Neural cell (in vitro differentiated cells): ENCODE results near the gene TMC1. TPM values are rescaled to one million over a fixed set of nuclear protein-coding genes. Genes with fewer than 3 reads are reported as not detected.

ENCODE experiments used
- H2AFZ ChIP-seq: fragments of 200-600, 300-800 bp; sonication (generic), shearing (Covaris generic); 2 replicates; pipeline ENCODE4 v1.6.0; 2014; ENCODE audit warnings: low read depth, mild to moderate bottlenecking, antibody characterized with exemption, low read length, moderate library complexity
- H3F3A ChIP-seq: fragments of 200-600 bp; shearing (Covaris generic); 2 replicates; pipeline ENCODE4 v1.6.1; 2016; ENCODE audit warnings: mild to moderate bottlenecking, moderate library complexity, mixed read lengths, antibody characterized with exemption, low read length; ENCODE audit not compliant: insufficient read depth, poor library complexity, severe bottlenecking
- H3K27ac ChIP-seq: fragments of 200-600, 300-800 bp; sonication (generic), shearing (Covaris generic); 2 replicates; pipeline ENCODE4 v1.5.1; 2014; ENCODE audit warnings: mild to moderate bottlenecking, low read length, moderate library complexity
- H3K27me3 ChIP-seq: fragments of 300-800, 200-600 bp; sonication (generic), shearing (Covaris generic); 2 replicates; pipeline ENCODE4 v1.6.0; 2014; ENCODE audit warnings: mild to moderate bottlenecking, low read depth, low read length, moderate library complexity; ENCODE audit not compliant: insufficient read depth
- H3K36me3 ChIP-seq: fragments of 300-800, 200-600 bp; sonication (generic), shearing (Covaris generic); 2 replicates; pipeline ENCODE4 v1.5.1; 2014; ENCODE audit warnings: mild to moderate bottlenecking, antibody characterized with exemption, low read length, moderate library complexity; ENCODE audit not compliant: insufficient read depth
- H3K4me2 ChIP-seq: fragments of 300-800, 200-600 bp; sonication (generic), shearing (Covaris generic); 2 replicates; pipeline ENCODE4 v1.6.0; 2014; ENCODE audit warnings: mild to moderate bottlenecking, low read length
- H3K4me3 ChIP-seq: fragments of 300-800, 200-600 bp; sonication (generic), shearing (Covaris generic); 2 replicates; pipeline ENCODE4 v1.5.1; 2014; ENCODE audit warnings: mild to moderate bottlenecking, low read length, moderate library complexity
- H3K79me2 ChIP-seq: fragments of 200-600 bp; shearing (Covaris generic); replicated peaks from 2 replicates; pipeline ENCODE4 v1.6.0; 2014; ENCODE audit warnings: mild to moderate bottlenecking, low read length, moderate library complexity; ENCODE audit not compliant: insufficient read depth
- H3K9ac ChIP-seq: fragments of 300-800, 200-600 bp; sonication (generic), shearing (Covaris generic); 2 replicates; pipeline ENCODE4 v1.6.1; 2016; ENCODE audit warnings: mild to moderate bottlenecking, low read length, mixed read lengths
- H3K9me2 ChIP-seq: fragments of 200-600 bp; shearing (Covaris generic); 2 replicates; pipeline ENCODE4 v1.6.1; 2016; ENCODE audit warnings: mild to moderate bottlenecking, low read length, mixed read lengths; ENCODE audit not compliant: insufficient read depth
- H3K9me3 ChIP-seq: fragments of 200-600, 300-800 bp; sonication (generic), shearing (Covaris generic); 2 replicates; pipeline ENCODE4 v1.6.1; 2016; ENCODE audit warnings: mild to moderate bottlenecking, mixed run types, low read length, moderate library complexity, mixed read lengths
- H4K20me1 ChIP-seq: fragments of 200-600 bp; shearing (Covaris generic); 2 replicates; pipeline ENCODE4 v1.6.1; 2016; ENCODE audit warnings: mild to moderate bottlenecking, mixed run types; ENCODE audit not compliant: insufficient read depth
- CTCF ChIP-seq: fragments of 450-650 bp; IDR thresholded peaks from 2 replicates; pipeline ENCODE4 v1.5.1; 2014; ENCODE audit warnings: antibody characterized with exemption, mild to moderate bottlenecking, moderate library complexity; ENCODE audit not compliant: poor library complexity, severe bottlenecking
- EP300 ChIP-seq: fragments of 450-650 bp; conservative IDR thresholded peaks from 2 replicates; pipeline ENCODE4 v1.6.1; 2014; ENCODE audit warnings: antibody characterized with exemption, mild to moderate bottlenecking, moderate library complexity; ENCODE audit not compliant: poor library complexity, severe bottlenecking
- EZH2 ChIP-seq: fragments of 200-600, 300-800 bp; shearing (Covaris generic), sonication (generic); IDR thresholded peaks from 2 replicates; pipeline ENCODE4 v1.6.1; 2014; ENCODE audit warnings: antibody characterized with exemption, low read length, borderline replicate concordance, mild to moderate bottlenecking; ENCODE audit not compliant: insufficient read depth, poor library complexity, severe bottlenecking
- MXI1 ChIP-seq: fragments of 450-650 bp; conservative IDR thresholded peaks from 2 replicates; pipeline ENCODE4 v1.6.1; 2014; ENCODE audit warnings: antibody characterized with exemption, mild to moderate bottlenecking; ENCODE audit not compliant: poor library complexity, severe bottlenecking
- POLR2AphosphoS5 ChIP-seq: IDR thresholded peaks from 2 replicates; pipeline ENCODE4 v1.6.1; 2012
- RAD21 ChIP-seq: fragments of 450-650 bp; conservative IDR thresholded peaks from 2 replicates; pipeline ENCODE4 v1.6.1; 2014; ENCODE audit warnings: antibody characterized with exemption, mild to moderate bottlenecking, moderate library complexity
- REST ChIP-seq: IDR thresholded peaks from 2 replicates; pipeline ENCODE4 v1.6.1; 2012; ENCODE audit warnings: borderline replicate concordance
- SMC3 ChIP-seq: fragments of 450-650 bp; conservative IDR thresholded peaks from 2 replicates; pipeline ENCODE4 v1.6.1; 2014; ENCODE audit warnings: antibody characterized with exemption, mild to moderate bottlenecking, moderate library complexity; ENCODE audit not compliant: poor library complexity
- TAF1 ChIP-seq: IDR thresholded peaks from 2 replicates; pipeline ENCODE4 v1.6.1; 2012; ENCODE audit warnings: low read depth
- polyA plus RNA-seq: library from polyadenylated mRNA; depleted of rRNA; stranded (reverse); fragments of >200 nt; gene quantifications from 2 replicates; pipeline ENCODE4 v1.2.3, GENCODE V29; 2014

Gene TMC1
- polyA plus RNA-seq, 1 donor from 2014 or later = not detected

- Histone ChIP-seq H3K36me3 (no peaks in the 10 kb centered on the region), H3K27ac (no peak overlapping the region), H3K79me2 (no peaks in the 10 kb centered on the region), H3F3A (no peaks in the 10 kb centered on the region), H3K4me2 (no peak overlapping the region), H3K9me3 (no peaks in the 10 kb centered on the region), H2AFZ (no peak overlapping the region), H3K9ac (no peak overlapping the region), H3K4me3 (no peak overlapping the region), H3K9me2 (no peaks in the 10 kb centered on the region), H3K27me3 (no peaks in the 10 kb centered on the region), H4K20me1 (no peaks in the 10 kb centered on the region)
- TF ChIP-seq RAD21 = no peak
- TF ChIP-seq REST = no peak
- TF ChIP-seq MXI1 = no peak
- no peak for TF ChIP-seq CTCF
- TF ChIP-seq TAF1 = no peak
- TF ChIP-seq SMC3 = no peak
- no peak for TF ChIP-seq EZH2
- TF ChIP-seq EP300 = no peak
- TF ChIP-seq POLR2AphosphoS5 = no peak
Measured at GRCh38 chr9:72726947-72727346, 205.5 kb downstream of the TMC1 start.

GRCh38 chr9:72728031-72728770, 206.8 kb downstream of the TMC1 start:
- H3K27ac ChIP-seq = no peak overlapping the region
- no peak overlapping the region for H2AFZ ChIP-seq
- H3K9ac ChIP-seq = no peak overlapping the region
- H3K27me3 ChIP-seq = no peaks in the 10 kb centered on the region
- no peaks in the 10 kb centered on the region for H4K20me1 ChIP-seq
- no peaks in the 10 kb centered on the region for H3K36me3 ChIP-seq
- no peak overlapping the region for H3K4me2 ChIP-seq
- TF ChIP-seq CTCF = no peak
- TF ChIP-seq POLR2AphosphoS5 = no peak
- no peak for TF ChIP-seq MXI1
- TF ChIP-seq REST = no peak
- no peak for TF ChIP-seq EZH2
- no peak for TF ChIP-seq SMC3
- no peak for TF ChIP-seq RAD21
- no peak for TF ChIP-seq TAF1
- TF ChIP-seq EP300 = no peak
- H3K4me3 ChIP-seq = no peak overlapping the region
- no peaks in the 10 kb centered on the region for H3F3A ChIP-seq
- H3K79me2 ChIP-seq = no peaks in the 10 kb centered on the region
- H3K9me3 ChIP-seq = no peaks in the 10 kb centered on the region
- no peaks in the 10 kb centered on the region for H3K9me2 ChIP-seq
